MM.1S (cell line): ENCODE results near the gene CENPU.

Source experiments
- DNase-seq: peaks from one replicate; pipeline ENCODE4 v3.0.0-alpha.2; 2015
- H2AFZ ChIP-seq: fragments of 300-600 bp; sonication (generic); 2 replicates; pipeline ENCODE4 v1.6.0; 2016; ENCODE audit warnings: antibody characterized with exemption, low read length
- H3F3A ChIP-seq: fragments of 300-600 bp; sonication (generic); 2 replicates; pipeline ENCODE4 v1.6.1; 2016; ENCODE audit warnings: mild to moderate bottlenecking, antibody characterized with exemption, low read length, moderate library complexity, mixed read lengths; ENCODE audit not compliant: insufficient read depth
- H3K27ac ChIP-seq: fragments of 300-600 bp; sonication (generic); 2 replicates; pipeline ENCODE4 v1.5.1; 2016; ENCODE audit warnings: mild to moderate bottlenecking, low read length
- H3K27me3 ChIP-seq: fragments of 300-600 bp; sonication (generic); replicated peaks from 2 replicates; pipeline ENCODE4 v1.6.0; 2016; ENCODE audit warnings: low read length; ENCODE audit not compliant: insufficient read depth
- H3K36me3 ChIP-seq: fragments of 300-600 bp; sonication (generic); replicated peaks from 2 replicates; pipeline ENCODE4 v1.6.1; 2016; ENCODE audit warnings: mild to moderate bottlenecking, low read length, mixed read lengths; ENCODE audit not compliant: insufficient read depth
- H3K4me1 ChIP-seq: fragments of 300-600 bp; sonication (generic); 2 replicates; pipeline ENCODE4 v1.6.1; 2016; ENCODE audit warnings: low read length, mixed read lengths
- H3K4me2 ChIP-seq: fragments of 300-600 bp; sonication (generic); 2 replicates; pipeline ENCODE4 v1.6.0; 2016; ENCODE audit warnings: low read depth, low read length
- H3K4me3 ChIP-seq: fragments of 300-600 bp; sonication (generic); 2 replicates; pipeline ENCODE4 v1.5.1; 2016; ENCODE audit warnings: low read length, mixed read lengths
- H3K79me2 ChIP-seq: fragments of 300-600 bp; sonication (generic); 2 replicates; pipeline ENCODE4 v1.6.1; 2016; ENCODE audit warnings: mixed run types, low read length, mixed read lengths
- H3K9ac ChIP-seq: fragments of 300-600 bp; sonication (generic); 2 replicates; pipeline ENCODE4 v1.6.1; 2016; ENCODE audit warnings: low read length, mixed read lengths
- H3K9me2 ChIP-seq: fragments of 300-600 bp; sonication (generic); replicated peaks from 2 replicates; pipeline ENCODE4 v1.6.1; 2016; ENCODE audit warnings: mild to moderate bottlenecking, low read length, mixed read lengths; ENCODE audit not compliant: insufficient read depth
- H3K9me3 ChIP-seq: fragments of 300-600 bp; sonication (generic); replicated peaks from 2 replicates; pipeline ENCODE4 v1.6.1; 2016; ENCODE audit warnings: mild to moderate bottlenecking, low read length, mixed read lengths; ENCODE audit not compliant: insufficient read depth
- H4K20me1 ChIP-seq: fragments of 300-600 bp; sonication (generic); 2 replicates; pipeline ENCODE4 v1.6.1; 2016; ENCODE audit warnings: mild to moderate bottlenecking, low read length, moderate library complexity, mixed read lengths; ENCODE audit not compliant: insufficient read depth
- CTCF ChIP-seq: fragments of 300-600 bp; sonication (generic); IDR thresholded peaks from 2 replicates; pipeline ENCODE4 v1.5.1; 2016; ENCODE audit warnings: antibody characterized with exemption, low read length, mixed read lengths
- EZH2 ChIP-seq: fragments of 300-600 bp; sonication (generic); optimal IDR thresholded peaks from 2 replicates; pipeline ENCODE3; 2017; ENCODE audit warnings: low read depth, mild to moderate bottlenecking, antibody characterized with exemption, low read length, mixed read lengths
- EZH2phosphoT487 ChIP-seq: fragments of 300-600 bp; sonication (generic); IDR thresholded peaks from 2 replicates; pipeline ENCODE4 v1.6.1; 2018; ENCODE audit warnings: antibody characterized with exemption, low read length

The CENPU gene

GRCh38 chr4:184651899-184652298 lies 82.0 kb downstream of the CENPU start:
- peaks cover 18% of the 10 kb centered on the region for H3F3A ChIP-seq

GRCh38 chr4:184649971-184650855 lies 83.7 kb downstream of the CENPU start:
- peak overlapping the region; percentile 55; the same call in 1 of the 2 replicates for H3K27ac ChIP-seq
- H3K79me2 ChIP-seq: peaks cover 53% of the 10 kb centered on the region
- no peaks in the 10 kb centered on the region for H3K27me3 ChIP-seq
- H3F3A ChIP-seq: peaks cover 34% of the 10 kb centered on the region
- H3K36me3 ChIP-seq: no peaks in the 10 kb centered on the region
- peak overlapping the region; percentile 93 for H3K4me2 ChIP-seq
- H3K4me1 ChIP-seq: peaks cover 21% of the 10 kb centered on the region
- DNase-seq: peak; percentile 46
- peak overlapping the region; percentile 77 for H3K4me3 ChIP-seq
- TF ChIP-seq EZH2 (no peak), EZH2phosphoT487 (no peak), CTCF (no peak)
- H3K9ac ChIP-seq: peak overlapping the region; percentile 82
- no peaks in the 10 kb centered on the region for H3K9me2 ChIP-seq
- H3K9me3 ChIP-seq: no peaks in the 10 kb centered on the region
- peak overlapping the region; percentile 79 for H2AFZ ChIP-seq
- no peaks in the 10 kb centered on the region for H4K20me1 ChIP-seq

More at GRCh38 chr4:184651899-184652298, 82.0 kb downstream of the CENPU start:
- Histone ChIP-seq H4K20me1 (no peaks in the 10 kb centered on the region), H3K79me2 (peaks cover 36% of the 10 kb centered on the region), H3K9ac (no peak overlapping the region), H3K4me3 (no peak overlapping the region), H3K27me3 (no peaks in the 10 kb centered on the region), H2AFZ (no peak overlapping the region), H3K27ac (no peak overlapping the region), H3K4me1 (0 out of 2 replicates have a peak, but pooled peaks cover 6% of the 10 kb centered on the region), H3K36me3 (no peaks in the 10 kb centered on the region), H3K9me2 (no peaks in the 10 kb centered on the region), H3K9me3 (no peaks in the 10 kb centered on the region), H3K4me2 (no peak overlapping the region)
- TF ChIP-seq CTCF (no peak), EZH2 (no peak), EZH2phosphoT487 (no peak)
- DNase-seq: no peak

- peaks cover 34% of the 10 kb centered on the region for H3F3A ChIP-seq
- no peaks in the 10 kb centered on the region for H3K9me2 ChIP-seq
- no peaks in the 10 kb centered on the region for H3K27me3 ChIP-seq
- peak within 1 kb of the TSS; percentile 90 for H3K4me3 ChIP-seq
- H3K79me2 ChIP-seq: peaks cover 62% of the 10 kb centered on the region
- peak within 1 kb of the TSS; percentile 93 for H3K4me2 ChIP-seq
- peak within 1 kb of the TSS; percentile 79 for H2AFZ ChIP-seq
- H3K27ac ChIP-seq: peak within 1 kb of the TSS; percentile 74
- H3K36me3 ChIP-seq: peaks cover 5% of the 10 kb centered on the region; the same call in 1 of the 2 replicates
- TF ChIP-seq EZH2: no peak
- TF ChIP-seq CTCF: peak; percentile 22
- no peak for TF ChIP-seq EZH2phosphoT487
- peak; percentile 94 for DNase-seq
- H4K20me1 ChIP-seq: no peaks in the 10 kb centered on the region
- H3K9me3 ChIP-seq: no peaks in the 10 kb centered on the region
- peak within 1 kb of the TSS; percentile 90 for H3K9ac ChIP-seq
- H3K4me1 ChIP-seq: peaks cover 29% of the 10 kb centered on the region
Observed at GRCh38 chr4:184649026-184649970, 84.6 kb downstream of the CENPU start, which contains the start of the genes CASP3 and PRIMPOL. CASP3 (minus strand) TSS chr4:184649447; CDS start chr4:184638453, 10,994 bp downstream. PRIMPOL (plus strand) TSS chr4:184649738; CDS start chr4:184657141, 7,403 bp downstream.
